ENCODE measurements around the gene MALT1. TPM values are rescaled to one million over a fixed set of nuclear protein-coding genes. Genes with fewer than 3 reads are reported as not detected.

The MALT1 gene
- total and polyA plus RNA-seq, 2 donors (not counting 1 experiment from before 2014, with no cell fraction given): 18.0 to 25.5 TPM

GRCh38 chr18:58694221-58694620 lies 23.0 kb downstream of the MALT1 start:
- Histone ChIP-seq H3K4me1 (ENCODE audit: control insufficient read depth, extremely low read depth, insufficient read depth, low read length) (no peaks in the 10 kb centered on the region), H3K4me2 (ENCODE audit: extremely low read depth, insufficient read depth, low read length) (no peak overlapping the region), H3K79me2 (ENCODE audit: control insufficient read depth, insufficient read depth, low read length) (no peaks in the 10 kb centered on the region), H3K27ac (ENCODE audit: insufficient read depth, low read length) (no peak overlapping the region), H3K9ac (ENCODE audit: insufficient read depth, low read length) (no peak overlapping the region), H3K36me3 (ENCODE audit: control insufficient read depth, insufficient read depth, low read length) (no peaks in the 10 kb centered on the region), H3K9me3 (ENCODE audit: control insufficient read depth, insufficient read depth, low read depth, low read length) (no peaks in the 10 kb centered on the region), H2AFZ (ENCODE audit: low read length) (no peak overlapping the region), H3K4me3 (replicated peaks in 1 of 4; ENCODE audit: control extremely low read depth in 1 of 4, insufficient read depth in 1 of 4, low read depth in 3 of 4, low read length in 4 of 4) (no peak overlapping the region), H4K20me1 (ENCODE audit: control insufficient read depth, extremely low read depth, insufficient read depth, low read length) (no peaks in the 10 kb centered on the region), H3K27me3 (ENCODE audit: control insufficient read depth, insufficient read depth, low read length) (no peaks in the 10 kb centered on the region)
- no peak for DNase-seq (ENCODE audit: low read depth in 2 of 2)
- TF ChIP-seq CTCF (conservative IDR thresholded peaks at IDR 0.05 in 1 of 2, IDR thresholded peaks at IDR 0.05 in 1 of 2; ENCODE audit: low read depth in 1 of 2, low read length in 2 of 2) (no peak), EZH2 (IDR thresholded peaks at IDR 0.05; ENCODE audit: low read length, missing control alignments) (no peak)

DNA sequence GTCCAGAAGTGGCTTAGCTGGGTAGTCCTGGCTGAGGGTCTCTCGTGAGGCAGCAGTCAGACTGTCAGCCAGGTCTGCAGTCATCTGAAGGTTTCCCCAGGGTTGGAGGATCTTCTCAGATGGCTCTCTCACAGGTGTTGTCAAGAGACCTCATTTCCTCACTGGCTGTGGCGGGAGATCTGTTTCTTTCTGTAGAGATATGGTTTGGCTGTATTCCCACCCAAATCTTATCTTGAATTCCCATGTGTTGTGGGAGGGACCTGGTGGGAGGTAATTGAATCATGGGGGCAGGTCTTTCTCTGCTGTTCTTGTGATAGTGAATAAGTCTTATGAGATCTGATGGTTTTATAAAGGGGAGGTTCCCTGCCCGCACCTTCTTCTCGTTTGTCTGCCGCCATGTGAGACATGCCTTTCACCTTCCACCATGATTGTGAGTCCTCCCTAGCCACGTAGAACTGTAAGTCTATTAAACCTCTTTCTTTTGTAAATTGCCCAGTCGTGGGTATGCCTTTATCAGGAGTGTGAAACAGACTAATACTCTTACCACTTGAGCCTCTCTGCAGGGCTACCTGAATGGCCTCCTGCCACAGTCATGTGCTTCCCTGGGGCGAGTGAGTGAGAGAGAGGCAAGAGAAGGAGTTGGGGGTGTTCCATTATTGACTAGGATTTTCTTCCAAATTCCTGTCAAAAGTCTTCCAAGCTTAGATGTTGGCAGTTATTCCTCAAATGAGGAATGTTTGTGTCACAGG lies 23.6 kb downstream of the MALT1 start:
- no peak for TF ChIP-seq EZH2 (IDR thresholded peaks at IDR 0.05; ENCODE audit: low read length, missing control alignments)
- no peak for TF ChIP-seq CTCF (conservative IDR thresholded peaks at IDR 0.05 in 1 of 2, IDR thresholded peaks at IDR 0.05 in 1 of 2; ENCODE audit: low read depth in 1 of 2, low read length in 2 of 2)
- Histone ChIP-seq H3K4me1 (ENCODE audit: control insufficient read depth, extremely low read depth, insufficient read depth, low read length) (no peaks in the 10 kb centered on the region), H3K27ac (ENCODE audit: insufficient read depth, low read length) (no peak overlapping the region), H3K27me3 (ENCODE audit: control insufficient read depth, insufficient read depth, low read length) (no peaks in the 10 kb centered on the region), H4K20me1 (ENCODE audit: control insufficient read depth, extremely low read depth, insufficient read depth, low read length) (no peaks in the 10 kb centered on the region), H3K79me2 (ENCODE audit: control insufficient read depth, insufficient read depth, low read length) (no peaks in the 10 kb centered on the region), H3K4me2 (ENCODE audit: extremely low read depth, insufficient read depth, low read length) (no peak overlapping the region), H2AFZ (ENCODE audit: low read length) (no peak overlapping the region), H3K36me3 (ENCODE audit: control insufficient read depth, insufficient read depth, low read length) (peaks cover under 1% of the 10 kb centered on the region), H3K9ac (ENCODE audit: insufficient read depth, low read length) (no peak overlapping the region), H3K9me3 (ENCODE audit: control insufficient read depth, insufficient read depth, low read depth, low read length) (no peaks in the 10 kb centered on the region), H3K4me3 (replicated peaks in 1 of 4; ENCODE audit: control extremely low read depth in 1 of 4, insufficient read depth in 1 of 4, low read depth in 3 of 4, low read length in 4 of 4) (no peak overlapping the region)
- no peak for DNase-seq (ENCODE audit: low read depth in 2 of 2)

DNA sequence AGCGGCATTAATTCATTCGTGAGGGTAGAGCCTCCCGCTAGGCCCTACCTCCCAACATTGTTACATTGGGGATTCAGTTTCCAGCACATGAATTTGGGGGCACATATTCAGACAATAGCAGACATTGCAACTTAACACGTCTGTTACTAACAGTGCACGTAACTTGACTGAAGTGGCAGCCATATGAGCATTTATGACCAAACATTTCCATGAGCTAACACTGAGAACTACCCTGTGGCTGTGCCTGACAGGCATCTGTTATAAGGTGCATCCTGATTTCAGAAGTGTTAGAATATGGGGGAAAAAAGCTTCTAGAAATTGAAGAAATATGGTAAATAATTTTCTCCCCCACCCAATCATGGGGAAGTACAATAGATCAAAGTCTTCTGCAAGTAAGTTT lies 24.5 kb downstream of the MALT1 start:
- no peaks in the 10 kb centered on the region for H3K27me3 ChIP-seq (ENCODE audit: control insufficient read depth, insufficient read depth, low read length)
- DNase-seq (ENCODE audit: low read depth in 2 of 2): no peak
- no peak overlapping the region for H3K9ac ChIP-seq (ENCODE audit: insufficient read depth, low read length)
- no peak overlapping the region for H3K27ac ChIP-seq (ENCODE audit: insufficient read depth, low read length)
- no peak for TF ChIP-seq CTCF (conservative IDR thresholded peaks at IDR 0.05 in 1 of 2, IDR thresholded peaks at IDR 0.05 in 1 of 2; ENCODE audit: low read depth in 1 of 2, low read length in 2 of 2)
- no peak for TF ChIP-seq EZH2 (IDR thresholded peaks at IDR 0.05; ENCODE audit: low read length, missing control alignments)
- no peaks in the 10 kb centered on the region for H3K9me3 ChIP-seq (ENCODE audit: control insufficient read depth, insufficient read depth, low read depth, low read length)
- H3K4me2 ChIP-seq (ENCODE audit: extremely low read depth, insufficient read depth, low read length): no peak overlapping the region
- no peak overlapping the region for H3K4me3 ChIP-seq (replicated peaks in 1 of 4; ENCODE audit: control extremely low read depth in 1 of 4, insufficient read depth in 1 of 4, low read depth in 3 of 4, low read length in 4 of 4)
- no peaks in the 10 kb centered on the region for H4K20me1 ChIP-seq (ENCODE audit: control insufficient read depth, extremely low read depth, insufficient read depth, low read length)
- H3K79me2 ChIP-seq (ENCODE audit: control insufficient read depth, insufficient read depth, low read length): no peaks in the 10 kb centered on the region
- H2AFZ ChIP-seq (ENCODE audit: low read length): no peak overlapping the region
- H3K36me3 ChIP-seq (ENCODE audit: control insufficient read depth, insufficient read depth, low read length): peaks cover 2% of the 10 kb centered on the region
- no peaks in the 10 kb centered on the region for H3K4me1 ChIP-seq (ENCODE audit: control insufficient read depth, extremely low read depth, insufficient read depth, low read length)
